NT2/D1 (cell line): Measurements from ENCODE around the gene SENP3.

Experiments
- DNase-seq: peaks from one replicate; pipeline ENCODE4 v3.0.0-alpha.2; 2011; ENCODE audit warnings: low read depth, low spot score
- H3K27me3 ChIP-seq: 2 replicates; pipeline ENCODE4 v1.6.0; 2011; ENCODE audit warnings: mild to moderate bottlenecking; ENCODE audit not compliant: insufficient read length, insufficient read depth
- H3K36me3 ChIP-seq: 2 replicates; pipeline ENCODE4 v1.6.1; 2011; ENCODE audit warnings: mild to moderate bottlenecking, low read length, mixed read lengths; ENCODE audit not compliant: insufficient read depth, insufficient read length
- H3K4me1 ChIP-seq: 2 replicates; pipeline ENCODE4 v1.5.1; 2011; ENCODE audit not compliant: insufficient read depth, insufficient read length
- H3K4me3 ChIP-seq: 2 replicates; pipeline ENCODE4 v1.5.1; 2011; ENCODE audit warnings: low read depth; ENCODE audit not compliant: insufficient read length
- H3K9ac ChIP-seq: 2 replicates; pipeline ENCODE4 v1.6.0; 2011; ENCODE audit warnings: low read depth; ENCODE audit not compliant: insufficient read length
- H3K9me3 ChIP-seq: 2 replicates; pipeline ENCODE4 v1.5.1; 2011; ENCODE audit warnings: mild to moderate bottlenecking, low read length; ENCODE audit not compliant: insufficient read depth
- SUZ12 ChIP-seq: IDR thresholded peaks from 2 replicates; pipeline ENCODE4 v1.6.1; 2011; ENCODE audit not compliant: insufficient read length, insufficient read depth; ENCODE audit errors: extremely low read depth
- YY1 ChIP-seq: IDR thresholded peaks from 2 replicates; pipeline ENCODE4 v1.6.1; 2011; ENCODE audit not compliant: insufficient read length, insufficient read depth
- ZNF274 ChIP-seq: IDR thresholded peaks from 2 replicates; pipeline ENCODE4 v1.6.1; 2011; ENCODE audit warnings: mild to moderate bottlenecking, low read depth, low read length

The SENP3 gene

GRCh38 chr17:7557147-7557764 is 4.5 kb upstream of the SENP3 start:
- H3K4me3 ChIP-seq: no peak overlapping the region
- peak overlapping the region; percentile 61 for H3K9ac ChIP-seq

GRCh38 chr17:7557775-7558543 is 3.8 kb upstream of the SENP3 start:
- no peaks in the 10 kb centered on the region for H3K27me3 ChIP-seq

More at GRCh38 chr17:7557147-7557764, 4.5 kb upstream of the SENP3 start:
- H3K4me1 ChIP-seq: peaks cover 26% of the 10 kb centered on the region
- H3K36me3 ChIP-seq: no peaks in the 10 kb centered on the region
- TF ChIP-seq YY1: no peak
- H3K27me3 ChIP-seq: no peaks in the 10 kb centered on the region
- DNase-seq: no peak
- no peaks in the 10 kb centered on the region for H3K9me3 ChIP-seq

GRCh38 chr17:7558544-7559319 is 3.0 kb upstream of the SENP3 start, which contains the start of gene TNFSF13:
Gene TNFSF13, plus strand, starts transcription at chr17:7558750. Its CDS starts 290 bp downstream, at chr17:7559040.
- Histone ChIP-seq H3K4me3 (peak within 1 kb of the TSS; percentile 8), H3K4me1 (peaks cover 26% of the 10 kb centered on the region), H3K36me3 (peaks cover 11% of the 10 kb centered on the region), H3K9ac (peak within 1 kb of the TSS; percentile 74), H3K27me3 (no peaks in the 10 kb centered on the region), H3K9me3 (no peaks in the 10 kb centered on the region)
- TF ChIP-seq SUZ12 (no peak), ZNF274 (no peak), YY1 (no peak)
- no peak for DNase-seq

More at GRCh38 chr17:7557775-7558543, 3.8 kb upstream of the SENP3 start:
- TF ChIP-seq ZNF274: no peak
- no peak for TF ChIP-seq YY1
- no peak for TF ChIP-seq SUZ12
- H3K36me3 ChIP-seq: peaks cover 3% of the 10 kb centered on the region
- no peaks in the 10 kb centered on the region for H3K9me3 ChIP-seq
- peak overlapping the region; percentile 8 for H3K4me3 ChIP-seq
- peaks cover 26% of the 10 kb centered on the region for H3K4me1 ChIP-seq
- H3K9ac ChIP-seq: peak overlapping the region; percentile 74
- no peak for DNase-seq

- no peak overlapping the region for H3K4me3 ChIP-seq
- TF ChIP-seq ZNF274: no peak
- TF ChIP-seq SUZ12: no peak
- TF ChIP-seq YY1: no peak
- H3K36me3 ChIP-seq: peaks cover 19% of the 10 kb centered on the region
Measured at GRCh38 chr17:7559320-7560171, 2.2 kb upstream of the SENP3 start.

GRCh38 chr17:7560172-7561027 is 1.3 kb upstream of the SENP3 start:
- peak overlapping the region; percentile 29 for H3K9ac ChIP-seq
- DNase-seq: no peak
- no peak for TF ChIP-seq ZNF274
- TF ChIP-seq YY1: no peak

More at GRCh38 chr17:7559320-7560171, 2.2 kb upstream of the SENP3 start:
- H3K9ac ChIP-seq: peak overlapping the region; percentile 32
- no peaks in the 10 kb centered on the region for H3K27me3 ChIP-seq
- no peak for DNase-seq
- peaks cover 26% of the 10 kb centered on the region for H3K4me1 ChIP-seq
- no peaks in the 10 kb centered on the region for H3K9me3 ChIP-seq

GRCh38 chr17:7561028-7561575 is 617 bp upstream of the SENP3 start:
- peak overlapping the region; percentile 53 for H3K4me3 ChIP-seq

More at GRCh38 chr17:7560172-7561027, 1.3 kb upstream of the SENP3 start:
- Histone ChIP-seq H3K4me1 (peaks cover 26% of the 10 kb centered on the region), H3K36me3 (peaks cover 27% of the 10 kb centered on the region), H3K27me3 (no peaks in the 10 kb centered on the region), H3K9me3 (no peaks in the 10 kb centered on the region), H3K4me3 (peak overlapping the region; percentile 24)

More at GRCh38 chr17:7561028-7561575, 617 bp upstream of the SENP3 start:
- Histone ChIP-seq H3K27me3 (no peaks in the 10 kb centered on the region), H3K4me1 (peaks cover 26% of the 10 kb centered on the region), H3K36me3 (peaks cover 34% of the 10 kb centered on the region), H3K9ac (peak overlapping the region; percentile 85), H3K9me3 (no peaks in the 10 kb centered on the region)
- DNase-seq: no peak
- no peak for TF ChIP-seq ZNF274
- no peak for TF ChIP-seq SUZ12
- no peak for TF ChIP-seq YY1
